Fibroblast of lung (primary cell): ENCODE measurements around the gene MARK4. TPM values are rescaled to one million over a fixed set of nuclear protein-coding genes. Genes with fewer than 3 reads are reported as not detected.

ENCODE experiments used
- DNase-seq, 2 donors: peaks; one replicate each; pipeline versions ENCODE4 v3.0.0 to v3.0.0-alpha.2; 2010; ENCODE audit warnings: low read depth in 2 of 2
- H2AFZ ChIP-seq: 2 replicates; pipeline ENCODE4 v1.5.1; 2012; ENCODE audit warnings: low read length, control low read depth, inconsistent platforms
- H3K27ac ChIP-seq: 2 replicates; pipeline ENCODE4 v1.5.1; 2011; ENCODE audit warnings: low read length, control low read depth; ENCODE audit not compliant: insufficient read depth
- H3K27me3 ChIP-seq: 2 replicates; pipeline ENCODE4 v1.5.1; 2011; ENCODE audit warnings: mild to moderate bottlenecking, low read length; ENCODE audit not compliant: control insufficient read depth, insufficient read depth
- H3K36me3 ChIP-seq: 2 replicates; pipeline ENCODE4 v1.5.1; 2011; ENCODE audit warnings: low read length; ENCODE audit not compliant: control insufficient read depth, insufficient read depth
- H3K4me1 ChIP-seq: 2 replicates; pipeline ENCODE4 v1.5.1; 2011; ENCODE audit warnings: low read length; ENCODE audit not compliant: control insufficient read depth, insufficient read depth; ENCODE audit errors: extremely low read depth
- H3K4me2 ChIP-seq: 2 replicates; pipeline ENCODE4 v1.5.1; 2011; ENCODE audit warnings: low read length, control low read depth; ENCODE audit not compliant: insufficient read depth; ENCODE audit errors: extremely low read depth
- H3K4me3 ChIP-seq, 4 experiments: fragments of 200-600 bp in 1 of 4; sonication (generic) in 1 of 4; replicated peaks in 1 of 4; 2 replicates each; pipeline ENCODE4 v1.5.1; 2011 to 2016; ENCODE audit warnings: low read length in 4 of 4, low read depth in 3 of 4, mild to moderate bottlenecking in 3 of 4, control low read depth in 2 of 4, inconsistent platforms in 1 of 4, mixed read lengths in 1 of 4; ENCODE audit not compliant: insufficient read depth in 1 of 4; ENCODE audit errors: control extremely low read depth in 1 of 4
- H3K79me2 ChIP-seq: 2 replicates; pipeline ENCODE4 v1.5.1; 2012; ENCODE audit warnings: mild to moderate bottlenecking, low read length, inconsistent platforms; ENCODE audit not compliant: control insufficient read depth, insufficient read depth
- H3K9ac ChIP-seq: 2 replicates; pipeline ENCODE4 v1.5.1; 2011; ENCODE audit warnings: mild to moderate bottlenecking, low read length, control low read depth; ENCODE audit not compliant: insufficient read depth
- H3K9me3 ChIP-seq: 2 replicates; pipeline ENCODE4 v1.5.1; 2012; ENCODE audit warnings: low read depth, low read length; ENCODE audit not compliant: control insufficient read depth, insufficient read depth
- H4K20me1 ChIP-seq: 2 replicates; pipeline ENCODE4 v1.5.1; 2011; ENCODE audit warnings: low read length; ENCODE audit not compliant: control insufficient read depth, insufficient read depth; ENCODE audit errors: extremely low read depth
- CTCF ChIP-seq, 2 donors: IDR thresholded peaks in 1 of 2; conservative IDR thresholded peaks in 1 of 2; 1 replicate in 1 of 2; 2 replicates in 1 of 2; pipeline ENCODE4 v1.5.1; 2011 to 2012; ENCODE audit warnings: low read length in 2 of 2, control low read depth in 1 of 2, inconsistent platforms in 1 of 2, low read depth in 1 of 2, mild to moderate bottlenecking in 1 of 2
- EZH2 ChIP-seq: IDR thresholded peaks from 2 replicates; pipeline ENCODE4 v1.5.1; 2012; ENCODE audit warnings: low read length, control low read depth, mild to moderate bottlenecking; ENCODE audit errors: missing control alignments
- polyA plus RNA-seq, 2 donors: library from polyadenylated mRNA; depleted of rRNA in 1 of 2; stranded (reverse) in 1 of 2; unstranded in 1 of 2; fragments of >200 nt; gene quantifications; 2 replicates each; pipeline ENCODE4 v1.2.1, GENCODE V29; 2011 to 2012; ENCODE audit warnings: missing spikeins in 1 of 2
- total RNA-seq: library from RNA; depleted of rRNA; stranded (reverse); fragments of >200 nt; gene quantifications from 2 replicates; pipeline ENCODE4 v1.2.1, GENCODE V29; 2014

The MARK4 gene
- total and polyA plus RNA-seq, 2 donors (not counting 1 experiment from before 2014, with no cell fraction given) = 8.9 to 14.1 TPM

GRCh38 chr19:45345506-45345860 is 94.4 kb downstream of the MARK4 start:
- Histone ChIP-seq H3K4me2 (no peak overlapping the region), H3K79me2 (no peaks in the 10 kb centered on the region), H3K4me1 (no peaks in the 10 kb centered on the region), H3K9ac (no peak overlapping the region), H3K27me3 (peaks cover 9% of the 10 kb centered on the region), H3K36me3 (peaks cover 4% of the 10 kb centered on the region), H2AFZ (no peak overlapping the region), H4K20me1 (no peaks in the 10 kb centered on the region), H3K9me3 (no peaks in the 10 kb centered on the region), H3K27ac (no peak overlapping the region), H3K4me3 (no peak overlapping the region)
- TF ChIP-seq CTCF (conservative IDR thresholded peaks at IDR 0.05 in 1 of 2, IDR thresholded peaks at IDR 0.05 in 1 of 2; ENCODE audit: low read depth in 1 of 2, low read length in 2 of 2) (no peak), EZH2 (no peak)
- no peak for DNase-seq

GRCh38 chr19:45346449-45346848 is 95.4 kb downstream of the MARK4 start:
- no peak overlapping the region for H3K4me2 ChIP-seq
- no peak for DNase-seq
- H3K9ac ChIP-seq = no peak overlapping the region
- H3K79me2 ChIP-seq = no peaks in the 10 kb centered on the region
- H2AFZ ChIP-seq = no peak overlapping the region
- no peaks in the 10 kb centered on the region for H4K20me1 ChIP-seq
- TF ChIP-seq EZH2 (no peak), CTCF (conservative IDR thresholded peaks at IDR 0.05 in 1 of 2, IDR thresholded peaks at IDR 0.05 in 1 of 2; ENCODE audit: low read depth in 1 of 2, low read length in 2 of 2) (no peak)
- peaks cover 9% of the 10 kb centered on the region for H3K27me3 ChIP-seq
- no peaks in the 10 kb centered on the region for H3K4me1 ChIP-seq
- H3K4me3 ChIP-seq = no peak overlapping the region
- H3K9me3 ChIP-seq = no peaks in the 10 kb centered on the region
- H3K36me3 ChIP-seq = peaks cover 8% of the 10 kb centered on the region
- H3K27ac ChIP-seq = no peak overlapping the region

- Histone ChIP-seq H3K4me3 (no peak overlapping the region), H3K79me2 (no peaks in the 10 kb centered on the region), H3K9ac (no peak overlapping the region), H3K27me3 (peaks cover 1% of the 10 kb centered on the region), H3K36me3 (peaks cover 15% of the 10 kb centered on the region), H3K4me1 (no peaks in the 10 kb centered on the region), H3K27ac (no peak overlapping the region), H2AFZ (no peak overlapping the region), H3K9me3 (no peaks in the 10 kb centered on the region), H3K4me2 (no peak overlapping the region), H4K20me1 (no peaks in the 10 kb centered on the region)
- DNase-seq = no peak
- TF ChIP-seq EZH2 = no peak
- no peak for TF ChIP-seq CTCF (conservative IDR thresholded peaks at IDR 0.05 in 1 of 2, IDR thresholded peaks at IDR 0.05 in 1 of 2; ENCODE audit: low read depth in 1 of 2, low read length in 2 of 2)
Observed at GRCh38 chr19:45347570-45348366, 96.7 kb downstream of the MARK4 start.
